Smooth muscle cell (in vitro differentiated cells): ENCODE data around the gene KRT222. TPM values are rescaled to one million over a fixed set of nuclear protein-coding genes. Genes with fewer than 3 reads are reported as not detected.

Experiments
- DNase-seq: peaks from one replicate; lab custom pipeline; 2025; ENCODE audit not compliant: unreplicated experiment; lab: John Stamatoyannopoulos, UW
- H2AFZ ChIP-seq: fragments of 200-600 bp; sonication (generic); 2 replicates; pipeline ENCODE4 v1.6.0; 2016; ENCODE audit warnings: antibody characterized with exemption, low read depth, mild to moderate bottlenecking
- H3F3A ChIP-seq: fragments of 200-600 bp; sonication (generic); 2 replicates; pipeline ENCODE4 v1.6.0; 2017; ENCODE audit warnings: antibody characterized with exemption, low read depth
- H3K27ac ChIP-seq: fragments of 200-600 bp; sonication (generic); 2 replicates; pipeline ENCODE4 v1.5.1; 2016; ENCODE audit warnings: low read depth, mild to moderate bottlenecking
- H3K27me3 ChIP-seq: fragments of 200-600 bp; sonication (generic); 2 replicates; pipeline ENCODE4 v1.6.1; 2016; ENCODE audit warnings: low read depth, mild to moderate bottlenecking
- H3K36me3 ChIP-seq: fragments of 200-600 bp; sonication (generic); 2 replicates; pipeline ENCODE4 v1.5.1; 2016; ENCODE audit warnings: low read depth
- H3K4me1 ChIP-seq: fragments of 200-600 bp; sonication (generic); 2 replicates; pipeline ENCODE4 v1.5.1; 2016; ENCODE audit warnings: low read depth
- H3K4me2 ChIP-seq: fragments of 200-600 bp; sonication (generic); 2 replicates; pipeline ENCODE4 v1.6.0; 2016; ENCODE audit warnings: mild to moderate bottlenecking
- H3K4me3 ChIP-seq: fragments of 200-600 bp; sonication (generic); 2 replicates; pipeline ENCODE4 v1.5.1; 2016; ENCODE audit warnings: mild to moderate bottlenecking
- H3K79me2 ChIP-seq: fragments of 200-600 bp; sonication (generic); 2 replicates; pipeline ENCODE4 v1.6.0; 2016; ENCODE audit warnings: low read depth, mild to moderate bottlenecking
- H3K9ac ChIP-seq: fragments of 200-600 bp; sonication (generic); 2 replicates; pipeline ENCODE4 v1.6.0; 2016; ENCODE audit warnings: low read depth
- H3K9me3 ChIP-seq: fragments of 200-600 bp; sonication (generic); replicated peaks from 2 replicates; pipeline ENCODE4 v1.5.1; 2016; ENCODE audit warnings: low read depth
- H4K20me1 ChIP-seq: fragments of 200-600 bp; sonication (generic); 2 replicates; pipeline ENCODE4 v1.6.0; 2016; ENCODE audit warnings: low read depth
- WGBS: methylation state at CpG from one replicate; pipeline ENCODE4 v1.1.7; 2016; ENCODE audit warnings: low lambda C conversion rate; 5-methylcytosine and 5-hydroxymethylcytosine counted together
- polyA plus RNA-seq: library from polyadenylated mRNA; unstranded; fragments of >200 nt; fragmentation: Nextera tagmentation; extraction: Ambion mirVana; gene quantifications from 2 replicates; pipeline ENCODE4 v1.2.1, GENCODE V29; 2016
- total RNA-seq: library from RNA; depleted of rRNA; stranded (reverse); fragments of >200 nt; gene quantifications from 2 replicates; pipeline ENCODE4 v1.2.3, GENCODE V29; 2014
- TF ChIP-seq, protein P1 (sequence below): fragments of 200-600 bp; sonication (generic); IDR thresholded peaks from 2 replicates; pipeline ENCODE4 v1.5.1; 2017; ENCODE audit warnings: borderline replicate concordance, mild to moderate bottlenecking, antibody characterized with exemption; ENCODE audit not compliant: insufficient read depth, poor library complexity, severe bottlenecking

Gene KRT222
- total and polyA plus RNA-seq, 2 experiments from 2014 or later: not detected

DNA sequence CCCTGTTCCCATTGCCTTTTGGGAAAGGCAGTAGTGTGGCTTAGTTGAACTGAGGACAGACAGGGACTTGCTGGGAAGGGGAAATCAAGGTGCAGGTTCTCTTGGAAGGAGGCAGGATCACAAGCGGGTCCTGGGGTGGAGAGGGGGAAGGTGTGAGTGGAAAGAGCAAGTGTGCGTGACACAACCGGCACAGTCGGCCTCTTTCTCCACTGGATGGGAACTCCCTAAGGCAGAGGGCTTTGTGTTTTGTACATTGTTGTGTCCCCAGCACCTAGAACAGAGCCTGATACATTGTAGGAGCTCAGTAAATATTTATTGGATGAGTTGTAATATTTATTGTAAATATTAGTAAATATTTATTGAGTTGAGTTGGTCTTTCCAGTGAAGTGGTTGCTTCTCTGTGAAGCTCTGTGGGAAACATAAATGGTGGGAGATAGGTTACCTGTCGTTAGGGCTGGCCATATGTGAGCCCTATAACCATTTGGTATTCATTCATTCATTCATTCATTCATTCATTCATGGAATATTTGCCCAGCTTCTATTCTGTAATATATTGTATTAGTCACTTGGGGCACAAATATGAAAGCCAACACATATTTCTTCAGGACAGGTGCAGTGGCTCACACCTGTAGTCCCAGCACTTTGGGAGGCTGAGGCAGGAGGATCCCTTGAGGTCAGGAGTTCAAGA is 51.4 kb downstream of the KRT222 start:
- H3K4me3 ChIP-seq: no peak overlapping the region
- TF ChIP-seq, protein P1, sequence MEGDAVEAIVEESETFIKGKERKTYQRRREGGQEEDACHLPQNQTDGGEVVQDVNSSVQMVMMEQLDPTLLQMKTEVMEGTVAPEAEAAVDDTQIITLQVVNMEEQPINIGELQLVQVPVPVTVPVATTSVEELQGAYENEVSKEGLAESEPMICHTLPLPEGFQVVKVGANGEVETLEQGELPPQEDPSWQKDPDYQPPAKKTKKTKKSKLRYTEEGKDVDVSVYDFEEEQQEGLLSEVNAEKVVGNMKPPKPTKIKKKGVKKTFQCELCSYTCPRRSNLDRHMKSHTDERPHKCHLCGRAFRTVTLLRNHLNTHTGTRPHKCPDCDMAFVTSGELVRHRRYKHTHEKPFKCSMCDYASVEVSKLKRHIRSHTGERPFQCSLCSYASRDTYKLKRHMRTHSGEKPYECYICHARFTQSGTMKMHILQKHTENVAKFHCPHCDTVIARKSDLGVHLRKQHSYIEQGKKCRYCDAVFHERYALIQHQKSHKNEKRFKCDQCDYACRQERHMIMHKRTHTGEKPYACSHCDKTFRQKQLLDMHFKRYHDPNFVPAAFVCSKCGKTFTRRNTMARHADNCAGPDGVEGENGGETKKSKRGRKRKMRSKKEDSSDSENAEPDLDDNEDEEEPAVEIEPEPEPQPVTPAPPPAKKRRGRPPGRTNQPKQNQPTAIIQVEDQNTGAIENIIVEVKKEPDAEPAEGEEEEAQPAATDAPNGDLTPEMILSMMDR: no peak
- 90% methylated on average over 5 of the region's 5 CpGs for whole genome bisulfite sequencing

GRCh38 chr17:40612599-40613244 is 52.3 kb downstream of the KRT222 start:
- Histone ChIP-seq H3K27me3 (no peaks in the 10 kb centered on the region), H4K20me1 (no peaks in the 10 kb centered on the region), H3F3A (no peaks in the 10 kb centered on the region), H2AFZ (no peak overlapping the region), H3K9me3 (no peaks in the 10 kb centered on the region), H3K9ac (no peak overlapping the region), H3K4me3 (no peak overlapping the region), H3K4me2 (no peak overlapping the region), H3K36me3 (no peaks in the 10 kb centered on the region), H3K79me2 (no peaks in the 10 kb centered on the region), H3K27ac (no peak overlapping the region), H3K4me1 (no peaks in the 10 kb centered on the region)
- no peak for DNase-seq
- TF ChIP-seq, protein P1: no peak
- 85% methylated on average over 11 of the region's 11 CpGs for WGBS

More for the DNA sequence above, 51.4 kb downstream of the KRT222 start:
- no peak for DNase-seq
- Histone ChIP-seq H3K79me2 (no peaks in the 10 kb centered on the region), H3K27me3 (peaks cover 3% of the 10 kb centered on the region), H3K9ac (no peak overlapping the region), H4K20me1 (no peaks in the 10 kb centered on the region), H3K27ac (no peak overlapping the region), H3K4me2 (no peak overlapping the region), H2AFZ (no peak overlapping the region), H3F3A (no peaks in the 10 kb centered on the region), H3K4me1 (no peaks in the 10 kb centered on the region), H3K9me3 (no peaks in the 10 kb centered on the region), H3K36me3 (no peaks in the 10 kb centered on the region)

- Histone ChIP-seq H3K4me3 (no peak overlapping the region), H3K9me3 (no peaks in the 10 kb centered on the region), H3K4me2 (no peak overlapping the region), H3K36me3 (no peaks in the 10 kb centered on the region), H4K20me1 (no peaks in the 10 kb centered on the region), H3K27ac (no peak overlapping the region), H3K79me2 (no peaks in the 10 kb centered on the region), H3K9ac (no peak overlapping the region), H2AFZ (no peak overlapping the region), H3F3A (no peaks in the 10 kb centered on the region), H3K4me1 (no peaks in the 10 kb centered on the region), H3K27me3 (no peaks in the 10 kb centered on the region)
- TF ChIP-seq, protein P1: no peak
- DNase-seq: no peak
- WGBS: 88% methylated on average over 7 of the region's 7 CpGs
Measured at GRCh38 chr17:40611840-40612474, 53.0 kb downstream of the KRT222 start.
